ENCODE results near the gene ZDHHC16. TPM values are rescaled to one million over a fixed set of nuclear protein-coding genes. Genes with fewer than 3 reads are reported as not detected.

ZDHHC16 gene
- total RNA-seq, 1 donor from 2014 or later: 64.9 TPM

DNA sequence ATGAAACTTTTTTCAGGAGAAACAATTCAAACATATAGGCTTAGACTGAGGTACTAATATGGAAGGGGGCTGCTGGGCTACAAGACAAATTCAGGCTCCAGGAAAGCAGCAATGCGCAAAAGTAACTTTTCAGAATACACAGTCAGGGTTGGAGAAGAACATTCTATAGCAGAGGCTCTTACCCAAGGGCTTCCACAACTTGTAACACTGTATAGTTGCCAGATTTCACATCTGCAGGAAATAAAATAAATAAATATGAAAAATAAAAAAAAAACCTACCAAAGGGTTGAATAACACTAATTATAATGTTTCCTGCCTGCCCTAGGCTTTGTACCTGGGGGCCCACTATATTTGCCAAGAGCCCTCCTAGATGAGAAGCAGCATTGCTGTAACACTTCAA lies 37.9 kb downstream of the ZDHHC16 start:
- Mint-ChIP-seq H3K9me3 (ENCODE audit: low read depth) (no peaks in the 10 kb centered on the region), H3K36me3 (ENCODE audit: insufficient read depth) (peaks cover 5% of the 10 kb centered on the region), H3K27ac (no peak overlapping the region)

DNA sequence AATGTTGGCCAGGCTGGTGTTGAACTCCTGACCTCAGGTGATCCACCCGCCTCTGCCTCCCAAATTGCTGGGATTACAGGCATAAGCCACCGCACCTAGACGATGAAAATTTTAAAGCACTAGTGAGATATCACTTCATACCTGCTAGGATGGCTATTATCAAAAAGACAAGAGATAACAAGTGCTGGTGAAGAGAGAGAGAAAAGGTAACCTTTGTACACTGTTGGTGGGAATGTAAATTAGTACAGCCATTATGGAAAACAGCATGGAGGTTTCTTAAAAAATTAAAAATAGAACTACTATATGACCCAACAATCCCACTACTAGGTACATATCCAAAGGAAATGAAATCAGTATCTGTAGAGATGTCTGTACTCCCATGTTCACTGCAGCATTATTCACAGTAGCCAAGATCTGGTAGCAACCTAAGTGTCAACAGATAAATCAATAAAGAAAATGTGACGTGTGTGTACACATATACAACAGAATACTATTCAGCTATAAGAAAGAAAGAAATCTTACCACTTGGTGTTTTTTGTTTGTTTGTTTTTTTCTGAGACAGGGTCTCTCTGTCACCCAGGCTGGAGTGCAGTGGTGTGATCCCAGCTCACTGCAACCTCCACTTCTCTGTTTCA lies 39.8 kb downstream of the ZDHHC16 start:
- TF ChIP-seq, protein P1, sequence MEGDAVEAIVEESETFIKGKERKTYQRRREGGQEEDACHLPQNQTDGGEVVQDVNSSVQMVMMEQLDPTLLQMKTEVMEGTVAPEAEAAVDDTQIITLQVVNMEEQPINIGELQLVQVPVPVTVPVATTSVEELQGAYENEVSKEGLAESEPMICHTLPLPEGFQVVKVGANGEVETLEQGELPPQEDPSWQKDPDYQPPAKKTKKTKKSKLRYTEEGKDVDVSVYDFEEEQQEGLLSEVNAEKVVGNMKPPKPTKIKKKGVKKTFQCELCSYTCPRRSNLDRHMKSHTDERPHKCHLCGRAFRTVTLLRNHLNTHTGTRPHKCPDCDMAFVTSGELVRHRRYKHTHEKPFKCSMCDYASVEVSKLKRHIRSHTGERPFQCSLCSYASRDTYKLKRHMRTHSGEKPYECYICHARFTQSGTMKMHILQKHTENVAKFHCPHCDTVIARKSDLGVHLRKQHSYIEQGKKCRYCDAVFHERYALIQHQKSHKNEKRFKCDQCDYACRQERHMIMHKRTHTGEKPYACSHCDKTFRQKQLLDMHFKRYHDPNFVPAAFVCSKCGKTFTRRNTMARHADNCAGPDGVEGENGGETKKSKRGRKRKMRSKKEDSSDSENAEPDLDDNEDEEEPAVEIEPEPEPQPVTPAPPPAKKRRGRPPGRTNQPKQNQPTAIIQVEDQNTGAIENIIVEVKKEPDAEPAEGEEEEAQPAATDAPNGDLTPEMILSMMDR (IDR thresholded peaks at IDR 0.05; ENCODE audit: unreplicated experiment): no peak
- peak overlapping the region; percentile 60 for H3K27ac Mint-ChIP-seq
- no peak overlapping the region for H3K4me3 Mint-ChIP-seq (ENCODE audit: low read depth)
- peaks cover 5% of the 10 kb centered on the region for H3K4me1 Mint-ChIP-seq (ENCODE audit: low read depth)
- no peaks in the 10 kb centered on the region for H3K27me3 Mint-ChIP-seq
- H3K9me3 Mint-ChIP-seq (ENCODE audit: low read depth): no peaks in the 10 kb centered on the region
- H3K36me3 Mint-ChIP-seq (ENCODE audit: insufficient read depth): peaks cover 2% of the 10 kb centered on the region
- DNase-seq (ENCODE audit: low spot score, unreplicated experiment): no peak

More for the DNA sequence above, 37.9 kb downstream of the ZDHHC16 start:
- no peak for DNase-seq (ENCODE audit: low spot score, unreplicated experiment)
- H3K27me3 Mint-ChIP-seq: no peaks in the 10 kb centered on the region
- TF ChIP-seq, protein P1 (IDR thresholded peaks at IDR 0.05; ENCODE audit: unreplicated experiment): no peak
- peaks cover 5% of the 10 kb centered on the region for H3K4me1 Mint-ChIP-seq (ENCODE audit: low read depth)
- no peak overlapping the region for H3K4me3 Mint-ChIP-seq (ENCODE audit: low read depth)

DNA sequence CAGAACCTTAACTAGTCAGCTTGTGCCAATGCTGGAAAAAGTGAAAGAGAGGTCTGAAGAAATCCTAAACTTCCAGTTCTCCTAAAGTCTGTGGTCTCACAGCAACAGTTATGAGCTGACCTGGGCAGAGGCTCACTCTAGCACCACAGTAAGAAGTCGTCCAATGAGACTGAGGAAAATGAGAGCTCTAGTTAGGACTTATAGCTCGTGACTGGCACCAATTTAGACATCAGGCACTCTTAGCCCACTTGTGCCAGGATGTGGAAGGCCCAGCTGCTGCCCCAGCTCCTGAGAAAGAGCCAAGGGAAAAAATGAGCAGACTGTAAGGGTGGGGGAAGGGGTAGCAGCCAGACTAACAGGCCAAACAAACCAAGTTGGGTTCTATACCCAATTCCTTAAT lies 44.6 kb downstream of the ZDHHC16 start:
- no peaks in the 10 kb centered on the region for H3K9me3 Mint-ChIP-seq (ENCODE audit: low read depth)
- H3K36me3 Mint-ChIP-seq (ENCODE audit: insufficient read depth): no peaks in the 10 kb centered on the region
- H3K4me3 Mint-ChIP-seq (ENCODE audit: low read depth): no peak overlapping the region
- no peak for DNase-seq (ENCODE audit: low spot score, unreplicated experiment)
- peaks cover 10% of the 10 kb centered on the region for H3K4me1 Mint-ChIP-seq (ENCODE audit: low read depth)
- TF ChIP-seq, protein P1 (IDR thresholded peaks at IDR 0.05; ENCODE audit: unreplicated experiment): no peak
- no peak overlapping the region for H3K27ac Mint-ChIP-seq
- no peaks in the 10 kb centered on the region for H3K27me3 Mint-ChIP-seq

DNA sequence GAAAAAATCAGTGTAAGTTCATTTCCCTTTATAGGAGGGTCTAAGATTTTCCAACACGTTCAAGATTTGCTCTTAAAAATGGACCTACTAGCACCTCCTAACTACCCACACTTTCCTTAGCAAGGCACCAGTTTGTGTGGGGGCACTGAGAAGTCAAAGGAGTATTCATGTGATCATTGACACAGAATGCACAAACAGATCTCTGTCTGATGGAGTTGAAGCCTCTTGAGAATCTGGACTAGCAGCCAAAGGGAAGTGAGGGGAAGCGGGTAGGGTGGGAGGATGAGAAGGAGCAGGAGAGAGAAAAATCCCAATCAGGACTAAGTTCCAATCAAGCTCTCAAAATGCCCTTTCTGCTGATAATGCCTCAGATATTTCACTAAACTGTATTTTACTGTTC lies 48.2 kb downstream of the ZDHHC16 start:
- Mint-ChIP-seq H3K4me1 (ENCODE audit: low read depth) (peaks cover 13% of the 10 kb centered on the region), H3K4me3 (ENCODE audit: low read depth) (no peak overlapping the region), H3K27ac (no peak overlapping the region), H3K27me3 (no peaks in the 10 kb centered on the region), H3K9me3 (ENCODE audit: low read depth) (no peaks in the 10 kb centered on the region), H3K36me3 (ENCODE audit: insufficient read depth) (no peaks in the 10 kb centered on the region)
- DNase-seq (ENCODE audit: low spot score, unreplicated experiment): no peak
- TF ChIP-seq, protein P1 (IDR thresholded peaks at IDR 0.05; ENCODE audit: unreplicated experiment): no peak

DNA sequence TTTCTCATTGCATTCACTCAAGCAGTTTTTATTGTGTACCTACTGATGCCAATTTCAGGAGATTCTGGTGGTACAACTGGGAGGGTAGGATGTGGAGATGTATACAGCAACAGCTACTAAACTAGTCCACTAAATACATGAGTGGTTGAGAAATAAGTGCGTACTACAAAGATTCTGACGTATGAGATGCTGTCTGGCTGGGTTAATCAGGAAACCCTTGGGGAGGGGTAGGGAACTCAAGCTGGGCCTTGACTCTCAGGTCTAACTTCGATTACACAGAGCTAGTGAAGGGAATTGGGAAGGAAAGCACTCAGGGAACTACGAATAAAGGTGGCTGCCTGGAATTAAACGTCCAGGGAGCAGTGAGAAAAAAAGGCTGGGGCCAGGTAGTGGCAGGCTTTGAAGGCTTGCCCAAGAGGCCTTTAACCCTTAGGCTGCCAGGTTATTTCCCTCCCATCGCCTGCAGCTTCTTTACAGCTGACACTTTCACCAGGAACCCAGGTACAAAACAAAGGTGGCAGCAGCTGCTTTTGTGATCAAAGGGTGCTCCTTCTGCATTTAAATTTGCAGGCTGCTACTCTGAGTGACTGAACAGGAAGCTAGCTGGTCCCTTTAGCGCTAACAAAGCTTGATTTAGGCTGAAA lies 49.0 kb downstream of the ZDHHC16 start:
- TF ChIP-seq, protein P1 (IDR thresholded peaks at IDR 0.05; ENCODE audit: unreplicated experiment): no peak
- Mint-ChIP-seq H3K4me1 (ENCODE audit: low read depth) (peaks cover 14% of the 10 kb centered on the region), H3K36me3 (ENCODE audit: insufficient read depth) (no peaks in the 10 kb centered on the region), H3K4me3 (ENCODE audit: low read depth) (peak overlapping the region; percentile 31), H3K27ac (no peak overlapping the region), H3K9me3 (ENCODE audit: low read depth) (no peaks in the 10 kb centered on the region), H3K27me3 (peaks cover 3% of the 10 kb centered on the region)
- no peak for DNase-seq (ENCODE audit: low spot score, unreplicated experiment)
